Progenitor cell of endocrine pancreas (in vitro differentiated cells): Measurements from ENCODE around the gene RGS21. TPM values are rescaled to one million over a fixed set of nuclear protein-coding genes. Genes with fewer than 3 reads are reported as not detected.

ENCODE experiments used
- DNase-seq: peaks from one replicate; pipeline ENCODE4 v3.0.0; 2021; ENCODE audit warnings: low spot score; ENCODE audit not compliant: unreplicated experiment
- H3K27ac Mint-ChIP-seq: 2 replicates; pipeline ENCODE4 v1.8.0; 2021; ENCODE audit warnings: mild to moderate bottlenecking, moderate library complexity, mixed read lengths
- H3K27me3 Mint-ChIP-seq: 2 replicates; pipeline ENCODE4 v1.8.0; 2021; ENCODE audit warnings: mixed read lengths
- H3K36me3 Mint-ChIP-seq: 2 replicates; pipeline ENCODE4 v1.8.0; 2022; ENCODE audit warnings: mixed read lengths; ENCODE audit not compliant: insufficient read depth
- H3K4me1 Mint-ChIP-seq: 2 replicates; pipeline ENCODE4 v1.8.0; 2021; ENCODE audit warnings: low read depth, mixed read lengths
- H3K4me3 Mint-ChIP-seq: 2 replicates; pipeline ENCODE4 v1.8.0; 2021; ENCODE audit warnings: low read depth, mild to moderate bottlenecking, moderate library complexity, mixed read lengths
- H3K9me3 Mint-ChIP-seq: 2 replicates; pipeline ENCODE4 v1.8.0; 2021; ENCODE audit warnings: low read depth, mixed read lengths
- CTCF ChIP-seq: fragments of 200-600 bp; sonication (generic); IDR thresholded peaks from one replicate; pipeline ENCODE4 v1.5.0; 2021; ENCODE audit warnings: antibody characterized with exemption, mild to moderate bottlenecking; ENCODE audit not compliant: unreplicated experiment
- total RNA-seq: library from RNA; stranded (reverse); gene quantifications from 2 replicates; pipeline ENCODE4 v1.2.1, GENCODE V29; 2021

The RGS21 gene
- total RNA-seq, 1 donor from 2014 or later = not detected

- no peak overlapping the region for H3K27ac Mint-ChIP-seq
- H3K4me3 Mint-ChIP-seq = no peak overlapping the region
- H3K36me3 Mint-ChIP-seq = no peaks in the 10 kb centered on the region
- no peaks in the 10 kb centered on the region for H3K9me3 Mint-ChIP-seq
- no peaks in the 10 kb centered on the region for H3K4me1 Mint-ChIP-seq
- no peak for TF ChIP-seq CTCF
- DNase-seq = no peak
- no peaks in the 10 kb centered on the region for H3K27me3 Mint-ChIP-seq
Measured at GRCh38 chr1:192375306-192375705, 58.5 kb downstream of the RGS21 start.

GRCh38 chr1:192376374-192376773 lies 59.6 kb downstream of the RGS21 start:
- H3K27ac Mint-ChIP-seq = no peak overlapping the region
- no peaks in the 10 kb centered on the region for H3K36me3 Mint-ChIP-seq
- no peak for DNase-seq
- H3K4me1 Mint-ChIP-seq = no peaks in the 10 kb centered on the region
- no peak overlapping the region for H3K4me3 Mint-ChIP-seq
- no peaks in the 10 kb centered on the region for H3K9me3 Mint-ChIP-seq
- TF ChIP-seq CTCF = no peak
- no peaks in the 10 kb centered on the region for H3K27me3 Mint-ChIP-seq

- no peak for DNase-seq
- Mint-ChIP-seq H3K27me3 (no peaks in the 10 kb centered on the region), H3K9me3 (no peaks in the 10 kb centered on the region), H3K36me3 (no peaks in the 10 kb centered on the region), H3K4me3 (no peak overlapping the region), H3K27ac (no peak overlapping the region), H3K4me1 (no peaks in the 10 kb centered on the region)
- no peak for TF ChIP-seq CTCF
Measured at GRCh38 chr1:192378276-192378675, 61.5 kb downstream of the RGS21 start.

GRCh38 chr1:192378878-192379277 lies 62.1 kb downstream of the RGS21 start:
- Mint-ChIP-seq H3K9me3 (no peaks in the 10 kb centered on the region), H3K27ac (no peak overlapping the region)
- no peak for DNase-seq

GRCh38 chr1:192379554-192379953 lies 62.8 kb downstream of the RGS21 start:
- Mint-ChIP-seq H3K4me3 (no peak overlapping the region), H3K4me1 (no peaks in the 10 kb centered on the region), H3K36me3 (no peaks in the 10 kb centered on the region), H3K9me3 (no peaks in the 10 kb centered on the region), H3K27ac (no peak overlapping the region), H3K27me3 (no peaks in the 10 kb centered on the region)
- TF ChIP-seq CTCF = no peak
- no peak for DNase-seq

More at GRCh38 chr1:192378878-192379277, 62.1 kb downstream of the RGS21 start:
- Mint-ChIP-seq H3K36me3 (no peaks in the 10 kb centered on the region), H3K4me1 (no peaks in the 10 kb centered on the region), H3K27me3 (no peaks in the 10 kb centered on the region), H3K4me3 (no peak overlapping the region)
- TF ChIP-seq CTCF = no peak
